Vagina (tissue), 2 donors: Measurements from ENCODE around the gene UTRN. TPM values are rescaled to one million over a fixed set of nuclear protein-coding genes. Genes with fewer than 3 reads are reported as not detected.

Experiments
- DNase-seq, 2 donors: peaks; one replicate each; pipeline ENCODE4 v3.0.0-alpha.2; 2017; ENCODE audit errors: extremely low spot score in 2 of 2
- H3K27ac ChIP-seq: fragments of 200-600 bp; sonication (generic); one replicate; pipeline ENCODE4 v1.5.1; 2019
- H3K27me3 ChIP-seq: fragments of 200-600 bp; sonication (generic); one replicate; pipeline ENCODE4 v1.5.1; 2019
- H3K36me3 ChIP-seq, 2 donors: fragments of 200-600 bp; sonication (generic); one replicate each; pipeline ENCODE4 v1.5.1; 2017 to 2019
- H3K4me1 ChIP-seq: fragments of 200-600 bp; sonication (generic); one replicate; pipeline ENCODE4 v1.5.1; 2019
- H3K4me3 ChIP-seq, 2 donors: fragments of 200-600 bp; sonication (generic); 1 replicate in 1 of 2; 2 replicates in 1 of 2; pipeline ENCODE4 v1.5.1; 2016 to 2019
- H3K9me3 ChIP-seq: fragments of 200-600 bp; sonication (generic); one replicate; pipeline ENCODE4 v1.5.1; 2019
- CTCF ChIP-seq, 3 experiments: fragments of 450-650 bp in 2 of 3; fragments of 200-600 bp in 1 of 3; sonication (generic) in 1 of 3; IDR thresholded peaks; one replicate each; pipeline ENCODE4 v1.5.1; 2017 to 2019; ENCODE audit warnings: antibody characterized with exemption in 3 of 3, mild to moderate bottlenecking in 2 of 3, moderate library complexity in 2 of 3
- POLR2A ChIP-seq, 2 donors: fragments of 450-650 bp; IDR thresholded peaks; one replicate each; pipeline ENCODE4 v1.6.1; 2017; ENCODE audit warnings: antibody characterized with exemption in 2 of 2, mild to moderate bottlenecking in 2 of 2, moderate library complexity in 2 of 2
- POLR2AphosphoS5 ChIP-seq, 2 donors: sonication (generic); formaldehyde crosslinking; IDR thresholded peaks; one replicate each; pipeline ENCODE4 v1.9.0; 2017; ENCODE audit warnings: antibody characterized with exemption in 2 of 2, mild to moderate bottlenecking in 2 of 2, low read depth in 1 of 2; ENCODE audit not compliant: insufficient read depth in 1 of 2
- intact Hi-C: fragments of 100-400 bp; cut with DNase I; formaldehyde crosslinking; loops from one replicate; pipeline ENCODE4 v1.15.1; 2023
- total RNA-seq: library from RNA; depleted of rRNA; stranded (reverse); fragments of >200 nt; gene quantifications from one replicate; pipeline ENCODE4 v1.2.3, GENCODE V29; 2016

The UTRN gene
- total RNA-seq: 160 TPM

- Histone ChIP-seq H3K36me3 (no peaks in the 10 kb centered on the region), H3K9me3 (no peaks in the 10 kb centered on the region), H3K27ac (peak within 1 kb of the TSS; percentile 96), H3K4me3 (peak within 1 kb of the TSS; percentile 68 to 75), H3K27me3 (no peaks in the 10 kb centered on the region), H3K4me1 (peaks cover 18% of the 10 kb centered on the region)
- intact Hi-C loops: loop anchor here (5.0 to 10.0 kb wide), 2 partner anchors 68 to 200 kb away; no protein-coding TSS in a partner anchor
- peak in 1 of 2 donors; percentile 79 for TF ChIP-seq POLR2AphosphoS5 (IDR thresholded peaks at IDR 0.05; ENCODE audit: insufficient read depth in 1 of 2, low read depth in 1 of 2)
- no peak for TF ChIP-seq CTCF (IDR thresholded peaks at IDR 0.05)
- peak in 1 of 2 donors; percentile 51 for TF ChIP-seq POLR2A (IDR thresholded peaks at IDR 0.05)
- peak in 1 of 2 donors; percentile 91 for DNase-seq
Observed at GRCh38 chr6:144284783-144285547, at the start of gene UTRN. Gene UTRN, plus strand, starts transcription at chr6:144285335. Its CDS starts 6,494 bp downstream, at chr6:144291829.

- intact Hi-C loops: no loop called here
- no peak overlapping the region for H3K27ac ChIP-seq
- DNase-seq: no peak
Observed at GRCh38 chr6:144244688-144245087, 40.4 kb upstream of the UTRN start.

GRCh38 chr6:144246988-144247387, 38.1 kb upstream of the UTRN start:
- no peaks in the 10 kb centered on the region for H3K36me3 ChIP-seq
- no peaks in the 10 kb centered on the region for H3K9me3 ChIP-seq
- H3K27me3 ChIP-seq: no peaks in the 10 kb centered on the region
- DNase-seq: no peak
- TF ChIP-seq POLR2A (IDR thresholded peaks at IDR 0.05) (no peak), POLR2AphosphoS5 (IDR thresholded peaks at IDR 0.05; ENCODE audit: insufficient read depth in 1 of 2, low read depth in 1 of 2) (no peak), CTCF (IDR thresholded peaks at IDR 0.05) (no peak)
- H3K27ac ChIP-seq: peak overlapping the region; percentile 19
- intact Hi-C loops: no loop called here
- no peak overlapping the region for H3K4me3 ChIP-seq
- H3K4me1 ChIP-seq: peaks cover 15% of the 10 kb centered on the region

More at GRCh38 chr6:144244688-144245087, 40.4 kb upstream of the UTRN start:
- Histone ChIP-seq H3K4me1 (peaks cover 5% of the 10 kb centered on the region), H3K4me3 (no peak overlapping the region), H3K9me3 (no peaks in the 10 kb centered on the region), H3K36me3 (no peaks in the 10 kb centered on the region), H3K27me3 (no peaks in the 10 kb centered on the region)
- no peak for TF ChIP-seq POLR2A (IDR thresholded peaks at IDR 0.05)

GRCh38 chr6:144248003-144248402, 37.1 kb upstream of the UTRN start:
- Histone ChIP-seq H3K4me3 (no peak overlapping the region), H3K36me3 (no peaks in the 10 kb centered on the region), H3K27ac (peak overlapping the region; percentile 74), H3K27me3 (no peaks in the 10 kb centered on the region), H3K4me1 (peaks cover 15% of the 10 kb centered on the region), H3K9me3 (no peaks in the 10 kb centered on the region)
- no peak for TF ChIP-seq POLR2AphosphoS5 (IDR thresholded peaks at IDR 0.05; ENCODE audit: insufficient read depth in 1 of 2, low read depth in 1 of 2)
- no peak for TF ChIP-seq POLR2A (IDR thresholded peaks at IDR 0.05)
- TF ChIP-seq CTCF (IDR thresholded peaks at IDR 0.05): no peak
- DNase-seq: no peak
- intact Hi-C loops: no loop called here

GRCh38 chr6:144248476-144249301, 36.4 kb upstream of the UTRN start:
- no peak for DNase-seq
- H3K4me1 ChIP-seq: peaks cover 15% of the 10 kb centered on the region
- H3K9me3 ChIP-seq: no peaks in the 10 kb centered on the region
- no peaks in the 10 kb centered on the region for H3K36me3 ChIP-seq
- no peak overlapping the region for H3K4me3 ChIP-seq
- intact Hi-C loops: no loop called here
- no peaks in the 10 kb centered on the region for H3K27me3 ChIP-seq
- no peak for TF ChIP-seq CTCF (IDR thresholded peaks at IDR 0.05)
- no peak for TF ChIP-seq POLR2A (IDR thresholded peaks at IDR 0.05)
- no peak for TF ChIP-seq POLR2AphosphoS5 (IDR thresholded peaks at IDR 0.05; ENCODE audit: insufficient read depth in 1 of 2, low read depth in 1 of 2)
- H3K27ac ChIP-seq: peak overlapping the region; percentile 74
